ENCODE measurements around the gene EVC2. TPM values are rescaled to one million over a fixed set of nuclear protein-coding genes. Genes with fewer than 3 reads are reported as not detected.

EVC2 gene
- polyA plus RNA-seq, 1 donor (not counting 4 experiments of a cell fraction or from before 2014, with no cell fraction given), result 1.7 TPM

DNA sequence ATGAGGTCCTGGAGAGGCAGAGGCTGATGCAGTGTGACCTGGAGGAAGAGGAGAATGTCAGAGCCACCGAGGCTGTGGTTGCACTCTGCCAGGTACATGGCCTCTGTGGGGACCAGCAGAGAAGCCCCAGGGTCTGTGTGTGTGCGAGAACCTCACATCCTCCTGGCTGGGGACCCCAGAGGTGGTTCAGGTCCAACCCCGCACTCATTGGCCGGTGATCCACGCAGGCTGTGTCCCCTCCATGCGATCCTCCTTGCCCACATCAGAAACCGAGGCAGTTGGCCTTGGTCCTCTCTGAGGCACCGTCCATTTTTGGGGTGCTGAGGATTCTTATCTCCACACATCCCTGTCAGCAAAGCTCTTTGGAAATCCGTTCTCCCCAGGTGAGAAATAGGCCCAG is 47.9 kb upstream of the EVC2 start:
- peaks cover 6% of the 10 kb centered on the region for H3K9me3 ChIP-seq (ENCODE audit: control insufficient read depth, low read depth, low read length)
- TF ChIP-seq EZH2 (IDR thresholded peaks at IDR 0.05; ENCODE audit: low read length), result no peak
- TF ChIP-seq, protein P1, sequence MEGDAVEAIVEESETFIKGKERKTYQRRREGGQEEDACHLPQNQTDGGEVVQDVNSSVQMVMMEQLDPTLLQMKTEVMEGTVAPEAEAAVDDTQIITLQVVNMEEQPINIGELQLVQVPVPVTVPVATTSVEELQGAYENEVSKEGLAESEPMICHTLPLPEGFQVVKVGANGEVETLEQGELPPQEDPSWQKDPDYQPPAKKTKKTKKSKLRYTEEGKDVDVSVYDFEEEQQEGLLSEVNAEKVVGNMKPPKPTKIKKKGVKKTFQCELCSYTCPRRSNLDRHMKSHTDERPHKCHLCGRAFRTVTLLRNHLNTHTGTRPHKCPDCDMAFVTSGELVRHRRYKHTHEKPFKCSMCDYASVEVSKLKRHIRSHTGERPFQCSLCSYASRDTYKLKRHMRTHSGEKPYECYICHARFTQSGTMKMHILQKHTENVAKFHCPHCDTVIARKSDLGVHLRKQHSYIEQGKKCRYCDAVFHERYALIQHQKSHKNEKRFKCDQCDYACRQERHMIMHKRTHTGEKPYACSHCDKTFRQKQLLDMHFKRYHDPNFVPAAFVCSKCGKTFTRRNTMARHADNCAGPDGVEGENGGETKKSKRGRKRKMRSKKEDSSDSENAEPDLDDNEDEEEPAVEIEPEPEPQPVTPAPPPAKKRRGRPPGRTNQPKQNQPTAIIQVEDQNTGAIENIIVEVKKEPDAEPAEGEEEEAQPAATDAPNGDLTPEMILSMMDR (optimal IDR thresholded peaks at IDR 0.05 in 1 of 3, IDR thresholded peaks at IDR 0.05 in 1 of 3, conservative IDR thresholded peaks at IDR 0.05 in 1 of 3; ENCODE audit: extremely low read depth in 1 of 3, insufficient read depth in 2 of 3, low read length in 3 of 3), result no peak
- H3K27ac ChIP-seq (ENCODE audit: control insufficient read depth, insufficient read depth, low read length), result no peak overlapping the region
- H3K4me2 ChIP-seq (ENCODE audit: control insufficient read depth, extremely low read depth, insufficient read depth, low read depth, low read length), result no peak overlapping the region
- H2AFZ ChIP-seq (ENCODE audit: control insufficient read depth, low read length), result no peak overlapping the region
- no peaks in the 10 kb centered on the region for H3K27me3 ChIP-seq (ENCODE audit: control insufficient read depth, extremely low read depth, insufficient read depth, low read length)
- H3K79me2 ChIP-seq (ENCODE audit: control insufficient read depth, insufficient read depth, low read length), result peaks cover 8% of the 10 kb centered on the region
- peaks cover 32 to 58% of the 10 kb centered on the region in 2 experiments for H3K36me3 ChIP-seq (ENCODE audit: control insufficient read depth in 2 of 2, extremely low read depth in 1 of 2, insufficient read depth in 2 of 2, low read length in 2 of 2)
- FAIRE-seq (no peak), DNase-seq (ENCODE audit: low read depth, low spot score) (no peak)
- no peak overlapping the region for H3K4me3 ChIP-seq (ENCODE audit: control insufficient read depth in 2 of 3, extremely low read depth in 1 of 3, insufficient read depth in 2 of 3, low read depth in 1 of 3, low read length in 3 of 3)
- H3K9ac ChIP-seq (ENCODE audit: control insufficient read depth, extremely low read depth, insufficient read depth, low read length), result no peak overlapping the region
- no peaks in the 10 kb centered on the region for H4K20me1 ChIP-seq (ENCODE audit: control insufficient read depth, extremely low read depth, insufficient read depth, low read length)
- dilution Hi-C loops (cut with MboI; ENCODE audit: extremely low pct_ligation_motif_present, low sequenced_read_pairs), result no loop called here
- no peaks in the 10 kb centered on the region for H3K9me1 ChIP-seq (ENCODE audit: control insufficient read depth, extremely low read depth, insufficient read depth, low read length)
- H3K4me1 ChIP-seq (ENCODE audit: control insufficient read depth, extremely low read depth, insufficient read depth, low read length), result peaks cover 46% of the 10 kb centered on the region

- dilution Hi-C loops (cut with MboI; ENCODE audit: extremely low pct_ligation_motif_present, low sequenced_read_pairs), result no loop called here
- Histone ChIP-seq H3K27ac (ENCODE audit: control insufficient read depth, insufficient read depth, low read length) (no peak overlapping the region), H2AFZ (ENCODE audit: control insufficient read depth, low read length) (no peak overlapping the region), H3K36me3 (ENCODE audit: control insufficient read depth in 2 of 2, extremely low read depth in 1 of 2, insufficient read depth in 2 of 2, low read length in 2 of 2) (peaks cover 32 to 64% of the 10 kb centered on the region in 2 experiments), H3K9me1 (ENCODE audit: control insufficient read depth, extremely low read depth, insufficient read depth, low read length) (no peaks in the 10 kb centered on the region), H3K79me2 (ENCODE audit: control insufficient read depth, insufficient read depth, low read length) (peaks cover 3% of the 10 kb centered on the region), H3K4me2 (ENCODE audit: control insufficient read depth, extremely low read depth, insufficient read depth, low read depth, low read length) (no peak overlapping the region), H3K9me3 (ENCODE audit: control insufficient read depth, low read depth, low read length) (peaks cover 6% of the 10 kb centered on the region), H4K20me1 (ENCODE audit: control insufficient read depth, extremely low read depth, insufficient read depth, low read length) (no peaks in the 10 kb centered on the region), H3K4me3 (ENCODE audit: control insufficient read depth in 2 of 3, extremely low read depth in 1 of 3, insufficient read depth in 2 of 3, low read depth in 1 of 3, low read length in 3 of 3) (no peak overlapping the region), H3K27me3 (ENCODE audit: control insufficient read depth, extremely low read depth, insufficient read depth, low read length) (no peaks in the 10 kb centered on the region), H3K9ac (ENCODE audit: control insufficient read depth, extremely low read depth, insufficient read depth, low read length) (no peak overlapping the region), H3K4me1 (ENCODE audit: control insufficient read depth, extremely low read depth, insufficient read depth, low read length) (peaks cover 46% of the 10 kb centered on the region)
- FAIRE-seq, result no peak
- TF ChIP-seq, protein P1 (optimal IDR thresholded peaks at IDR 0.05 in 1 of 3, IDR thresholded peaks at IDR 0.05 in 1 of 3, conservative IDR thresholded peaks at IDR 0.05 in 1 of 3; ENCODE audit: extremely low read depth in 1 of 3, insufficient read depth in 2 of 3, low read length in 3 of 3), result no peak
- no peak for TF ChIP-seq EZH2 (IDR thresholded peaks at IDR 0.05; ENCODE audit: low read length)
- DNase-seq (ENCODE audit: low read depth, low spot score), result no peak
Observed at GRCh38 chr4:5755679-5756078, 47.3 kb upstream of the EVC2 start.
